HG03066 (cell line): ENCODE results near the gene AMPH.
A peak's percentile ranks its signal among the peaks of the same experiment; 100 is the strongest.

Experiments used
- ATAC-seq: cut with Tn5 transposase; IDR thresholded peaks from one replicate; pipeline ENCODE4 v1.9.1; 2021; ENCODE audit warnings: low read depth; ENCODE audit not compliant: unreplicated experiment

Gene AMPH

DNA sequence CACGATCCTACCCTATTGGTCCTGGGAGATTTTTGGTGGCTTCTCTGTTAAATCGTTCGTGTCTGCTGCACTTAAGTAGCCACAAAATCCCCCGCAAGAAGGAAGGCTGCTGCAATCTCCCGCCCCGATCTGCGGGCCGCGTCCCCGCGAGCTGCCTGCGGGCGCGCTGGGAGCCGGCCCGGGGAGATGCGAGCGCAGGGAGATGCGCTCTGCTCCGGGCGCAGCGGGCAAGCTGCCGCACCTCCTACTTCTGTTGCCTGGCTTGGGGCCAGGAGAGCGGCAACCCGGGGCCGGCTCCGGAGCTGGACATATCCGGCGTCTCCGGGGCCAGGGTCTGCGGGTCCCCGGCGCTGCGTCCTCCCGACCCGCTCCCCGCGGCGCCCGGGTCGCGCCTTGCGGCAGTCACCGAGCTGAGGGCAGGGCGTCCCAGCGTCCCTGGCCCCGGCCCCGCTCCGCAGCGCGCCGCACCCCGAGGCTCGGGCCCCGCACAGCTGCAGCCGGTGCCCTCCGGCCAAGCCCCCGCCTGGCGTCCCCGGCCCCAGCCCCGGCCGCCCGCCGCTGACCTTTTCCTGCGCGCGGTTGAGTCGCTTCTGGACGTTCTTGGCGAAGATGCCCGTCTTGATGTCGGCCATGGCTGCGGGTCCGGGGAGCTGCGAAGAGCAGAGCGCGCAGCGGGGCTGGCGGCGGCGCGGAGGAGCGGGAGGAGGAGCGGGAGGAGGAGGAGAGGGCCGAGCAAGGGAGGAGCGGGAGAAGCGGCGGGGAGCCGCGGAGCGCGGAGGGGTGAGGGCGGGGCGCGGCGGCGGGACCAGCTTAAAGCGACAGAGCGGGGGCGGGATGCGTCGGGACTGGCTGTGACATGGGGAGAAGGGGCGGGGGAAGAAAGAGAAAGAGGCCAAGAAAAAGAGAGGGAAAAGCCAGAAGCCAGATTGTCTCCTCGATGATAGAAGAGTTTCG, at the start of gene AMPH:
AMPH (minus strand) TSS at position 654 of the 954 bp plus-strand sequence; CDS start at position 632, 22 bp downstream.
- ATAC-seq, result no peak

GRCh38 chr7:38679419-38679818, 48.2 kb upstream of the AMPH start:
- ATAC-seq, result no peak

GRCh38 chr7:38678698-38679054, 47.5 kb upstream of the AMPH start:
- no peak for ATAC-seq

- ATAC-seq, result no peak
Measured at GRCh38 chr7:38677981-38678697, 47.0 kb upstream of the AMPH start.

DNA sequence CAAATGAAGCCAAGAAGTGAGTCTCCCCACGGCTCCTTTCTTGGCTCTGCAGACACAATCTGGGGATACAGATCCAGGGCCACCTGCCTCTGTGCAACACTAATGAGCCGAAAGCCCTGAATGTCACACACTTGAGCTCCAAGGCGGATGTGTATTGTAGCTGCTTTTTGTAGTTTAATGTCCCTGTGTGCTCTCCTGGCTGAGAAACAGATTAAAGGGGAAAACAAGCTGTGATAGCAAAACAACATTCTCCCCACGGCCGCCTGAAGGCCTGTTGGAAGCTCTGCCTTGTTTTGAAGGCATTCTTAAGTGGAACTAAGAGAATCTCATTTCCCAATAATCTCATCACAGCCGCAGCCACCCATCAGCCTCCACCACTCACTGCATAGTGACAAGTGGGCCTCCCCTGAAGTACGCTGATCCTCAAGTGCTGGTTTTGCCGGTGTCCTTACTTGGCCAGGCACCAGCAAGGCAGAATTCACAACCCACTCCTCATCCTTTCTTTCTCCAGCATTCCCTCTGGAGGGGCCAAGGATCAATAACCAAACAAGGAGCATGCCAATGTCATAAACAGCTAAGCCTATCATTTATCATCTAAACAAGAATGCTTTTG, 44.4 kb upstream of the AMPH start:
- ATAC-seq, result no peak

DNA sequence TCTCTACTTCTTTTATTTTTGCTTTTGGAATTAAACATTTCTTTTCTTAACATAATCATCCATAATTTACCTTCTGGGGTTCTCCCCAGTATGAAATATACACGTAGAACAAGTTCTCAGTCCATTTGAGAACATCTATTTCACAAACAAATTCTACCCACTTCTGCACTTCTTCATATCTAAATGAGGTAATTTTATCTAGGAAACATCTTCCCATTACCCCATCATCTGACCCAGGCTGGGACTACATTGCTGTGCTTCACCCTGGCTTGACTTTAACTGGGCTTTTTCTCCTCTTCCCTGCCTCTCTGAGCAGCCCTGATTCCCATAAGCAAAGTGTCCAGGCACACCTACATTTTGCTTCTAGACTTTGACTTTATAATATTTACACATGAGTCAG, 43.3 kb upstream of the AMPH start:
- ATAC-seq, result no peak

GRCh38 chr7:38673795-38674194, 42.6 kb upstream of the AMPH start:
- no peak for ATAC-seq

GRCh38 chr7:38671911-38672905, 41.0 kb upstream of the AMPH start:
- no peak for ATAC-seq

DNA sequence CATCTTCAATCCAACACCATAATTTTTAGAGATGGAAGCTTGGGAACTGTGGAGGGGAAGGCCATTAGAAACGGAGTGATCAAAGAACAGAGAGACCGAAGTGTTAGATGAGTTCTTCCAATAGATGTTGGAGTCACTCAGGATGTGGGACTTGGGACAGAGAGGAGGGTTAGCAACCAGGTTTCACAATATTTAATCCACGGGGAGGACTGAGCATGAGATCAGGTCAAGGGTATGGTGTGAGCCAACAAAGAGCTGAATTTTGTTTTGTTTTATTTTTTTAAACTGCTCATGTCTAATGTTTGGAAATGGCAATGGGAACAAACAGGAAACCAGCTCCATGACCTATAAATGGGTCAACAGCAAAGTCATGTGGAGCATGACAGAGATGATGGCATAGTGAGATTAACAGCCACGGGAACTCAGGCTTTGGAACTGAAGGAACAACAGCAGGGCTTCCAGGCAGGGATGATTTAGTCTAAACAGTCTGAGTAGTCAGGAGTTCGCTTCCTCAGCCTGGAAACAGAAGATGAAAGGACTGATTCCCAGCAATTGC, 38.9 kb upstream of the AMPH start:
- ATAC-seq, result no peak

- no peak for ATAC-seq
Measured at GRCh38 chr7:38664972-38665371, 33.8 kb upstream of the AMPH start.

GRCh38 chr7:38660427-38661099, 29.4 kb upstream of the AMPH start:
- peak; percentile 66 for ATAC-seq

GRCh38 chr7:38659931-38660330, 28.8 kb upstream of the AMPH start:
- ATAC-seq, result no peak

DNA sequence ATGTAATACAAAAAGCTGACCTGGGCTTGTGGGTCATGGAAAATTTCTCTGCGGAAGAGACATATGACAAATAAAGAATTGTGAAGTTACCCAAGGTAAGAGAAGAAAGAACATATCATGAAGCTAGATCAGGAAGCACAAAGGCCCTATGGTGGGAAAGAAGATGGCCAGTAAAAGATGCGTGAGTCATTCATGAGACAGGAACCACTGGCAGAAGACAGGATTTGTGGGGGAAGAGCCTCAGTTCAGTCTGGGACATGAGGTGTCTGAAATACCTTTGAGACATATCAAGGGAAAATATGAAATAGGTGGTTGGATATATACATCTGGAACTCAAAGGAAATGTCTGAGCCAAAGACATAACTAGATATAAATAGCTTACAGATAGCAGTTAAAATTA, 27.7 kb upstream of the AMPH start:
- no peak for ATAC-seq

GRCh38 chr7:38656968-38657367, 25.8 kb upstream of the AMPH start:
- ATAC-seq, result no peak

DNA sequence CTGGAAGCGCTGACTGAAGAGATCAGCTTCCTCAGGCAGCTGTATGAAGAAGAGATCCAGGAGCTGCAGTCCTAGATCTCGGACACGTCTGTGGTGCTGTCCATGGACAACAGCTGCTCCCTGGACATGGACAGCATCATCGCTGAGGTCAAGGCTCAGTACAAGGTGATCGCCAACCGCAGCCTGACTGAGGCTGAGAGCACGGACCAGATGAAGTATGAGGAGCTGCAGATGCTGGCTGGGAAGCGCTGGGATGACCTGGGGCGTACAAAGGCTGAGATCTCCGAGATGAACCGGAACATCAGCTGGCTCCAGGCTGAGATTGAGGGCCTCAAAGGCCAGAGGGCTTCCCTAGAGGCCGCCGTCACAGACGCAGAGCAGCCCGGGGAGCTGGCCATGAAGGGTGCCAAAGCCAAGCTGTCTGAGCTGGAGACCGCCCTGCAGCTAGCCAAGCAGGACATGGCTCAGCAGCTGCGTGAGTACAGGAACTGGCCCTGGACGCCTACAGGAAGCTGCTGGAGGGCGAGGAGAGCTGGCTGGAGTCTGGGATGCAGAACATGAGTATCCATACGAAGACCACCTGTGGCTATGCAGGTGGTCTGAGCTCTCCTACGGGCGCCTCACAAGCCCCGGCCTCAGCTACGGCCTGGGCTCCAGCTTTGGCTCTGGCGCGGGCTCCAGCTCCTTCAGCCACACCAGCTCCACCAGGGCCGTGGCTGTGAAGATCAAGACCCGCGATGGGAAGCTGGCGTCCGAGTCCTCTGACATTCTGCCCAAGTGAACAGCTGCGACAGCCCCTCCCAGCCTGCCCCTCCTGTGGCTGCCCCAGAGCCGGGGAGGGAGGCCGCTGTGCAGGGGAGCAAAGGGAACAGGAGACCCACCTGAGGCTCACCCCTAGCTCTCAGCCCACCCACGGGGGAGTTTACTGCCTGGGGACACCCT, 24.9 kb upstream of the AMPH start:
- no peak for ATAC-seq

DNA sequence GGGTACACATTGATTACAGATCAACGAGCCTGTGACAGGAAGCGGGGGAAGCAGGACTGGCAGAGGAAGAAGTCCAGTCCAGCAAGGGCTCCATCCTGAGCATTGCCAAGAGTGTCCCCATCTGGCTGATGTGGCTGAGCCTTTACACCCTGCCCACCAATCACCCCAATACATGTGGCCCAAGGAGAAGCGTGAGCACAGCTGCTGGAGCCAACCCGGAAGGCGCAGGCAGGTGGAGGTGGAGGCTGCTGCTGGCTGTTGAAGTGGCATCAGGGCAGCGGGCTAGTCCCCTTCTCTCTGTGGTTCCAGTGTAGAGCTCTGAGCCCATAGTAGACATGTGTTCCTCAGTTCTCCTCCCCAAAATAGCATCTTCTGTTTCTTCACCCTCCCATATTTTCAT, 6.8 kb upstream of the AMPH start:
- no peak for ATAC-seq

- no peak for ATAC-seq
Measured at GRCh38 chr7:38632411-38632810, 1.2 kb upstream of the AMPH start.
